Hippocampal formation (tissue), 2 donors: Measurements from ENCODE around the gene MAP3K5.

Experiments
- DNase-seq, 2 donors: peaks; one replicate each; lab custom pipeline; 2025; lab: John Stamatoyannopoulos, UW

The MAP3K5 gene

GRCh38 chr6:136647363-136647852 lies 144.9 kb downstream of the MAP3K5 start:
- DNase-seq: no peak

GRCh38 chr6:136646377-136646776 lies 145.9 kb downstream of the MAP3K5 start:
- no peak for DNase-seq

GRCh38 chr6:136644597-136644952 lies 147.7 kb downstream of the MAP3K5 start:
- DNase-seq: no peak

- peak; percentile 49 to 50 for DNase-seq
Measured at GRCh38 chr6:136643850-136644596, 148.3 kb downstream of the MAP3K5 start.

GRCh38 chr6:136641873-136642465 lies 150.3 kb downstream of the MAP3K5 start:
- no peak for DNase-seq

- DNase-seq: no peak
Measured at GRCh38 chr6:136641166-136641565, 151.1 kb downstream of the MAP3K5 start.

- DNase-seq: no peak
Measured at GRCh38 chr6:136640132-136640915, 152.0 kb downstream of the MAP3K5 start.

- DNase-seq: no peak
Measured at GRCh38 chr6:136639702-136640101, 152.6 kb downstream of the MAP3K5 start.

- DNase-seq: no peak
Measured at GRCh38 chr6:136635615-136636014, 156.7 kb downstream of the MAP3K5 start.

GRCh38 chr6:136633355-136633754 lies 158.9 kb downstream of the MAP3K5 start:
- no peak for DNase-seq

GRCh38 chr6:136628996-136629395 lies 163.3 kb downstream of the MAP3K5 start:
- no peak for DNase-seq

GRCh38 chr6:136627191-136627590 lies 165.1 kb downstream of the MAP3K5 start:
- DNase-seq: no peak

- no peak for DNase-seq
Measured at GRCh38 chr6:136625293-136625692, 167.0 kb downstream of the MAP3K5 start.

- DNase-seq: no peak
Measured at GRCh38 chr6:136624347-136624746, 167.9 kb downstream of the MAP3K5 start.

- DNase-seq: no peak
Measured at GRCh38 chr6:136618086-136618485, 174.2 kb downstream of the MAP3K5 start.

GRCh38 chr6:136616527-136616926 lies 175.8 kb downstream of the MAP3K5 start:
- DNase-seq: no peak

- DNase-seq: no peak
Measured at GRCh38 chr6:136614994-136615393, 177.3 kb downstream of the MAP3K5 start.

GRCh38 chr6:136614350-136614749 lies 177.9 kb downstream of the MAP3K5 start:
- no peak for DNase-seq

- no peak for DNase-seq
Measured at GRCh38 chr6:136613477-136613876, 178.8 kb downstream of the MAP3K5 start.

- no peak for DNase-seq
Measured at GRCh38 chr6:136612666-136613389, 179.4 kb downstream of the MAP3K5 start.

- no peak for DNase-seq
Measured at GRCh38 chr6:136611746-136612145, 180.5 kb downstream of the MAP3K5 start.

- no peak for DNase-seq
Measured at GRCh38 chr6:136611133-136611532, 181.1 kb downstream of the MAP3K5 start.
